ENCODE data around the gene ACP4.

DNA sequence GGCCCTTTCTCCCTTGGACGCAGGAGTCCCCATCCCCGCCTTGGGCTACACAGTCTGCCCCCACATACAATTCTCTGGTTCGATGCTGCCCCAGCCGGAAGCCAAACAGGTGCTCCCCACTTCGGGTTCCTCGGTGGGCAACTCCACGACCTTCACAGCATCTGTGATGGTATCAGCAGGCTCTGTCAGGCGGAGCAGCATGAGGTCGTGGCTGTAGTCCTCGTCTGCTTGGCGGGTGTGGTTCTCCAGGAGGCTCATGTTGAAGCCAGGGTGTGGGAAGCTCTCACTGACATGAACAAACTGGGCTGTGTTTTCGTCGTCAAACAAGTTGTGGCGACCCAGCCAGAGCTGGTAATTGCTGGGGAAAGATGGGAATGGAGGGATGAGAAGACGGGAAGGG, 29.9 kb downstream of the ACP4 start:
- TF ChIP-seq EP300 (IDR thresholded peaks at IDR 0.05; ENCODE audit: borderline replicate concordance) (no peak), EGR1 (IDR thresholded peaks at IDR 0.05) (no peak), RAD21 (IDR thresholded peaks at IDR 0.05; ENCODE audit: low read depth) (no peak), TAF1 (IDR thresholded peaks at IDR 0.05; ENCODE audit: low read depth) (no peak), TCF12 (IDR thresholded peaks at IDR 0.05; ENCODE audit: low read depth) (no peak), CEBPB (IDR thresholded peaks at IDR 0.05) (no peak), TEAD4 (IDR thresholded peaks at IDR 0.05) (no peak), CREB1 (IDR thresholded peaks at IDR 0.05; ENCODE audit: low read depth) (no peak), FOXM1 (IDR thresholded peaks at IDR 0.05; ENCODE audit: borderline replicate concordance, low read depth) (no peak), ZBTB7A (IDR thresholded peaks at IDR 0.05; ENCODE audit: low read depth) (no peak), YY1 (IDR thresholded peaks at IDR 0.05; ENCODE audit: low read depth) (no peak)
- TF ChIP-seq, protein P1, sequence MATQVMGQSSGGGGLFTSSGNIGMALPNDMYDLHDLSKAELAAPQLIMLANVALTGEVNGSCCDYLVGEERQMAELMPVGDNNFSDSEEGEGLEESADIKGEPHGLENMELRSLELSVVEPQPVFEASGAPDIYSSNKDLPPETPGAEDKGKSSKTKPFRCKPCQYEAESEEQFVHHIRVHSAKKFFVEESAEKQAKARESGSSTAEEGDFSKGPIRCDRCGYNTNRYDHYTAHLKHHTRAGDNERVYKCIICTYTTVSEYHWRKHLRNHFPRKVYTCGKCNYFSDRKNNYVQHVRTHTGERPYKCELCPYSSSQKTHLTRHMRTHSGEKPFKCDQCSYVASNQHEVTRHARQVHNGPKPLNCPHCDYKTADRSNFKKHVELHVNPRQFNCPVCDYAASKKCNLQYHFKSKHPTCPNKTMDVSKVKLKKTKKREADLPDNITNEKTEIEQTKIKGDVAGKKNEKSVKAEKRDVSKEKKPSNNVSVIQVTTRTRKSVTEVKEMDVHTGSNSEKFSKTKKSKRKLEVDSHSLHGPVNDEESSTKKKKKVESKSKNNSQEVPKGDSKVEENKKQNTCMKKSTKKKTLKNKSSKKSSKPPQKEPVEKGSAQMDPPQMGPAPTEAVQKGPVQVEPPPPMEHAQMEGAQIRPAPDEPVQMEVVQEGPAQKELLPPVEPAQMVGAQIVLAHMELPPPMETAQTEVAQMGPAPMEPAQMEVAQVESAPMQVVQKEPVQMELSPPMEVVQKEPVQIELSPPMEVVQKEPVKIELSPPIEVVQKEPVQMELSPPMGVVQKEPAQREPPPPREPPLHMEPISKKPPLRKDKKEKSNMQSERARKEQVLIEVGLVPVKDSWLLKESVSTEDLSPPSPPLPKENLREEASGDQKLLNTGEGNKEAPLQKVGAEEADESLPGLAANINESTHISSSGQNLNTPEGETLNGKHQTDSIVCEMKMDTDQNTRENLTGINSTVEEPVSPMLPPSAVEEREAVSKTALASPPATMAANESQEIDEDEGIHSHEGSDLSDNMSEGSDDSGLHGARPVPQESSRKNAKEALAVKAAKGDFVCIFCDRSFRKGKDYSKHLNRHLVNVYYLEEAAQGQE (IDR thresholded peaks at IDR 0.05; ENCODE audit: low read depth) = no peak
- TF ChIP-seq, protein P2, sequence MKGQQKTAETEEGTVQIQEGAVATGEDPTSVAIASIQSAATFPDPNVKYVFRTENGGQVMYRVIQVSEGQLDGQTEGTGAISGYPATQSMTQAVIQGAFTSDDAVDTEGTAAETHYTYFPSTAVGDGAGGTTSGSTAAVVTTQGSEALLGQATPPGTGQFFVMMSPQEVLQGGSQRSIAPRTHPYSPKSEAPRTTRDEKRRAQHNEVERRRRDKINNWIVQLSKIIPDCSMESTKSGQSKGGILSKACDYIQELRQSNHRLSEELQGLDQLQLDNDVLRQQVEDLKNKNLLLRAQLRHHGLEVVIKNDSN (IDR thresholded peaks at IDR 0.05) = no peak
- TF ChIP-seq, protein P3, sequence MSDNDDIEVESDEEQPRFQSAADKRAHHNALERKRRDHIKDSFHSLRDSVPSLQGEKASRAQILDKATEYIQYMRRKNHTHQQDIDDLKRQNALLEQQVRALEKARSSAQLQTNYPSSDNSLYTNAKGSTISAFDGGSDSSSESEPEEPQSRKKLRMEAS (IDR thresholded peaks at IDR 0.05) = no peak
